K562 (cell line): ENCODE results near the gene MATCAP1. TPM values are rescaled to one million over a fixed set of nuclear protein-coding genes. Genes with fewer than 3 reads are reported as not detected.

ENCODE experiments used
- DACH1 ChIP-seq: fragments of 450-650 bp; IDR thresholded peaks from 2 replicates; pipeline ENCODE4 v1.6.1; 2018; ENCODE audit not compliant: partially characterized antibody
- HDAC1 ChIP-seq, 2 experiments: fragments of 450-650 bp; IDR thresholded peaks; 2 replicates each; pipeline ENCODE4 v1.6.1; 2016 to 2017; ENCODE audit warnings: inconsistent platforms in 1 of 2, mild to moderate bottlenecking in 1 of 2, moderate library complexity in 1 of 2
- HIVEP1 ChIP-seq: fragments of 250-450 bp; sonication (Bioruptor Pico); IDR thresholded peaks from 2 replicates; pipeline ENCODE4 v1.4.0; 2020; ENCODE audit warnings: mild to moderate bottlenecking
- HNRNPH1 ChIP-seq: fragments of 200-400 bp; formaldehyde crosslinking; optimal IDR thresholded peaks from 2 replicates; pipeline ENCODE3; 2017; ENCODE audit warnings: low read depth, mild to moderate bottlenecking, low read length, moderate library complexity
- ILK ChIP-seq: fragments of 450-650 bp; IDR thresholded peaks from 2 replicates; pipeline ENCODE4 v1.6.1; 2016; ENCODE audit warnings: missing genetic modification characterization, low read depth, mild to moderate bottlenecking, missing compliant biosample characterization, moderate library complexity, borderline replicate concordance
- KDM5B ChIP-seq: fragments of 200-600 bp; sonication (generic); IDR thresholded peaks from 2 replicates; pipeline ENCODE4 v1.6.1; 2012; ENCODE audit warnings: low read depth, mild to moderate bottlenecking, moderate library complexity, low read length, control low read depth, inconsistent platforms; ENCODE audit not compliant: insufficient replicate concordance
- LEF1 ChIP-seq: fragments of 450-650 bp; IDR thresholded peaks from 2 replicates; pipeline ENCODE4 v1.6.1; 2016; ENCODE audit warnings: mild to moderate bottlenecking
- MTA2 ChIP-seq: fragments of 450-650 bp; IDR thresholded peaks from 2 replicates; pipeline ENCODE4 v1.6.1; 2016; ENCODE audit warnings: low read depth
- NR2C2 ChIP-seq, 2 experiments: fragments of 200-800 bp in 1 of 2; sonication (Bioruptor generic) in 1 of 2; sonication (generic) in 1 of 2; formaldehyde crosslinking in 1 of 2; IDR thresholded peaks; 2 replicates each; pipeline versions ENCODE4 v1.6.1 to v1.8.0; 2016 to 2022; ENCODE audit warnings: mild to moderate bottlenecking in 1 of 2, missing compliant biosample characterization in 1 of 2, missing genetic modification characterization in 1 of 2, missing genetic modification reagents in 1 of 2
- POLR3A ChIP-seq: IDR thresholded peaks from 2 replicates; pipeline ENCODE4 v1.6.1; 2011; ENCODE audit warnings: borderline replicate concordance, mild to moderate bottlenecking, moderate library complexity; ENCODE audit not compliant: insufficient read length, insufficient read depth; ENCODE audit errors: extremely low read depth
- POLR3G ChIP-seq: IDR thresholded peaks from 2 replicates; pipeline ENCODE4 v1.6.1; 2011; ENCODE audit not compliant: insufficient read length, insufficient replicate concordance; ENCODE audit errors: extremely low read depth
- PTTG1 ChIP-seq: fragments of 450-650 bp; IDR thresholded peaks from 2 replicates; pipeline ENCODE4 v1.6.1; 2016; ENCODE audit warnings: low read depth, mild to moderate bottlenecking, missing genetic modification characterization, missing compliant biosample characterization
- THRAP3 ChIP-seq: fragments of 450-650 bp; IDR thresholded peaks from 2 replicates; pipeline ENCODE4 v1.6.1; 2016; ENCODE audit warnings: mild to moderate bottlenecking, inconsistent platforms, borderline replicate concordance
- TRIM28 ChIP-seq: fragments of 450-650 bp; IDR thresholded peaks from 2 replicates; pipeline ENCODE4 v1.6.1; 2017
- ZFPM2 ChIP-seq: fragments of 250-450 bp; sonication (Bioruptor Pico); IDR thresholded peaks from 2 replicates; pipeline ENCODE4 v1.5.1; 2022; ENCODE audit warnings: mild to moderate bottlenecking
- ZNF143 ChIP-seq: sonication (generic); formaldehyde crosslinking; IDR thresholded peaks from 2 replicates; pipeline ENCODE4 v1.9.0; 2022; ENCODE audit warnings: mild to moderate bottlenecking, missing genetic modification reagents
- ZNF263 ChIP-seq: sonication (generic); formaldehyde crosslinking; IDR thresholded peaks from 2 replicates; pipeline ENCODE4 v1.8.0; 2022; ENCODE audit warnings: mild to moderate bottlenecking, missing genetic modification reagents, borderline replicate concordance
- ZNF79 ChIP-seq: fragments of 250-450 bp; sonication (Bioruptor Pico); IDR thresholded peaks from 2 replicates; pipeline ENCODE4 v1.4.0; 2020; ENCODE audit warnings: low read depth, mild to moderate bottlenecking, moderate library complexity
- polyA plus RNA-seq, 8 experiments: library from polyadenylated mRNA; depleted of rRNA in 4 of 8; stranded (reverse) in 5 of 8; unstranded in 3 of 8; fragments of >200 nt; fragmentation: Nextera tagmentation in 2 of 8; fragmentation: Illumina TruSeq in 1 of 8; extraction: Ambion mirVana in 2 of 8; extraction: Trizol in 1 of 8; gene quantifications; 2 replicates each; pipeline versions ENCODE4 v1.2.1 to v1.2.3, GENCODE V29; 2011 to 2014; ENCODE audit warnings: inconsistent platforms in 1 of 8, missing spikeins in 1 of 8
- total RNA-seq, 7 experiments: library from RNA; depleted of rRNA in 6 of 7; stranded (reverse); fragments of >200 nt in 6 of 7; fragmentation: Illumina TruSeq in 2 of 7; extraction: Trizol in 2 of 7; gene quantifications; 2 replicates each; pipeline versions ENCODE4 v1.2.1 to v1.2.3, GENCODE V29; 2011 to 2021; ENCODE audit warnings: low replicate concordance in 1 of 7
- TF ChIP-seq, protein P1 (sequence below), 2 experiments: fragments of 150-350 bp in 1 of 2; IDR thresholded peaks; 2 replicates each; pipeline ENCODE4 v1.6.1; 2012 to 2016; ENCODE audit warnings: low read depth in 2 of 2, low read length in 2 of 2, mild to moderate bottlenecking in 1 of 2, moderate library complexity in 1 of 2
- TF ChIP-seq, protein P2 (sequence below): fragments of 250-450 bp; sonication (Bioruptor Pico); IDR thresholded peaks from 2 replicates; pipeline ENCODE4 v1.5.0; 2022; ENCODE audit warnings: mild to moderate bottlenecking
- TF ChIP-seq, protein P3 (sequence below), 3 experiments: fragments of 200-800 bp in 1 of 3; sonication (Bioruptor generic) in 1 of 3; sonication (generic) in 1 of 3; formaldehyde crosslinking in 1 of 3; IDR thresholded peaks; 2 replicates each; pipeline versions ENCODE4 v1.6.1 to v1.8.0; 2016 to 2022; ENCODE audit warnings: mild to moderate bottlenecking in 2 of 3, missing compliant biosample characterization in 2 of 3, missing genetic modification characterization in 2 of 3, missing genetic modification reagents in 1 of 3

The MATCAP1 gene
- total and polyA plus RNA-seq, 9 of the 15 experiments (the other 6 are each of a cell fraction or from before 2014, with no cell fraction given), result 3.4 to 20.5 (median 10.3) TPM

DNA sequence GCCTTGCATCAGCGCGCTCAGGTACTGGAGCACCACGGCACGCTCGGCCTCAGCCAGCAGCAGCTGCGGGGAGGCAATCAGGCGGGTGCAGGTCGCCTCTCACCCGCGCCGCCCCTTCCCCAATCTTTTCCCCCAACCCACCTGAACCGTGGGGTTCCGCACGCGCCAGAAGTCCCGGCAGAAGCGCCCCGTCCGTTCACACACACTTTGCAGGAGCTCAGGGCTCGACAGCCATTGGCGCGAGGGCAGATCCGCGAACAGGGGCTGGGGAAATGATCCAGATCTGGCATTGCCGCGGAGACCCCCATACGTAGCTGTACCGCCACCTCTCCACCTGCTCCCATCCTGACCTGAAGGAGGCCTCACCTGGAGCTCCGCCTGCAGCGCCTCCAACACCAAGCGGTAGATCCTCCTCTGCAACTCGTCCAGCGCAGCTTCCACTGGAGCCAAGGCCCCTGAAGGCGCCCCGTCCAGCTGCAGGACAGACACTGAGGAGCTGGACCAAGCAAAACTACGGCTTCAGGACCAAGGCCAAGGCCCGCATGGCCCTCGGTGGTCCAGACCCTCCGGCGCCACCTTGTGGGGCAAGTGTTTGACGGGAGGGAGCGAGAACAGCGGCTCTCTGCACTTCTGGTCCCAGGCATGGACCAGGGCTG lies 1.4 kb upstream of the MATCAP1 start (continued):
- no peak for TF ChIP-seq HIVEP1 (CRISPR knock-in tag)
- peak; percentile 76; the same call in 1 of the 2 replicates for TF ChIP-seq ZNF263 (CRISPR knock-in tag)
- no peak for TF ChIP-seq PTTG1 (tag)
- no peak for TF ChIP-seq ZNF79 (CRISPR knock-in tag)
- no peak for TF ChIP-seq POLR3A
- TF ChIP-seq ZFPM2 (CRISPR knock-in tag), result no peak
- no peak; the same call in 1 of the 2 replicates for TF ChIP-seq ZNF143 (CRISPR knock-in tag)
- TF ChIP-seq, protein P1, sequence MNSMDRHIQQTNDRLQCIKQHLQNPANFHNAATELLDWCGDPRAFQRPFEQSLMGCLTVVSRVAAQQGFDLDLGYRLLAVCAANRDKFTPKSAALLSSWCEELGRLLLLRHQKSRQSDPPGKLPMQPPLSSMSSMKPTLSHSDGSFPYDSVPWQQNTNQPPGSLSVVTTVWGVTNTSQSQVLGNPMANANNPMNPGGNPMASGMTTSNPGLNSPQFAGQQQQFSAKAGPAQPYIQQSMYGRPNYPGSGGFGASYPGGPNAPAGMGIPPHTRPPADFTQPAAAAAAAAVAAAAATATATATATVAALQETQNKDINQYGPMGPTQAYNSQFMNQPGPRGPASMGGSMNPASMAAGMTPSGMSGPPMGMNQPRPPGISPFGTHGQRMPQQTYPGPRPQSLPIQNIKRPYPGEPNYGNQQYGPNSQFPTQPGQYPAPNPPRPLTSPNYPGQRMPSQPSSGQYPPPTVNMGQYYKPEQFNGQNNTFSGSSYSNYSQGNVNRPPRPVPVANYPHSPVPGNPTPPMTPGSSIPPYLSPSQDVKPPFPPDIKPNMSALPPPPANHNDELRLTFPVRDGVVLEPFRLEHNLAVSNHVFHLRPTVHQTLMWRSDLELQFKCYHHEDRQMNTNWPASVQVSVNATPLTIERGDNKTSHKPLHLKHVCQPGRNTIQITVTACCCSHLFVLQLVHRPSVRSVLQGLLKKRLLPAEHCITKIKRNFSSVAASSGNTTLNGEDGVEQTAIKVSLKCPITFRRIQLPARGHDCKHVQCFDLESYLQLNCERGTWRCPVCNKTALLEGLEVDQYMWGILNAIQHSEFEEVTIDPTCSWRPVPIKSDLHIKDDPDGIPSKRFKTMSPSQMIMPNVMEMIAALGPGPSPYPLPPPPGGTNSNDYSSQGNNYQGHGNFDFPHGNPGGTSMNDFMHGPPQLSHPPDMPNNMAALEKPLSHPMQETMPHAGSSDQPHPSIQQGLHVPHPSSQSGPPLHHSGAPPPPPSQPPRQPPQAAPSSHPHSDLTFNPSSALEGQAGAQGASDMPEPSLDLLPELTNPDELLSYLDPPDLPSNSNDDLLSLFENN (IDR thresholded peaks at IDR 0.05; ENCODE audit: low read depth in 2 of 2, low read length in 2 of 2), result no peak
- no peak for TF ChIP-seq THRAP3
- no peak for TF ChIP-seq ILK
- no peak for TF ChIP-seq HNRNPH1
- no peak for TF ChIP-seq POLR3G
- TF ChIP-seq, protein P2, sequence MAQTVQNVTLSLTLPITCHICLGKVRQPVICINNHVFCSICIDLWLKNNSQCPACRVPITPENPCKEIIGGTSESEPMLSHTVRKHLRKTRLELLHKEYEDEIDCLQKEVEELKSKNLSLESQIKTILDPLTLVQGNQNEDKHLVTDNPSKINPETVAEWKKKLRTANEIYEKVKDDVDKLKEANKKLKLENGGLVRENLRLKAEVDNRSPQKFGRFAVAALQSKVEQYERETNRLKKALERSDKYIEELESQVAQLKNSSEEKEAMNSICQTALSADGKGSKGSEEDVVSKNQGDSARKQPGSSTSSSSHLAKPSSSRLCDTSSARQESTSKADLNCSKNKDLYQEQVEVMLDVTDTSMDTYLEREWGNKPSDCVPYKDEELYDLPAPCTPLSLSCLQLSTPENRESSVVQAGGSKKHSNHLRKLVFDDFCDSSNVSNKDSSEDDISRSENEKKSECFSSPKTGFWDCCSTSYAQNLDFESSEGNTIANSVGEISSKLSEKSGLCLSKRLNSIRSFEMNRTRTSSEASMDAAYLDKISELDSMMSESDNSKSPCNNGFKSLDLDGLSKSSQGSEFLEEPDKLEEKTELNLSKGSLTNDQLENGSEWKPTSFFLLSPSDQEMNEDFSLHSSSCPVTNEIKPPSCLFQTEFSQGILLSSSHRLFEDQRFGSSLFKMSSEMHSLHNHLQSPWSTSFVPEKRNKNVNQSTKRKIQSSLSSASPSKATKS, result no peak
- TF ChIP-seq KDM5B, result no peak
- TF ChIP-seq MTA2, result no peak
- TF ChIP-seq DACH1, result no peak
- peak in 1 of 2 experiments; percentile 94; a peak in 2 of 4 replicates for TF ChIP-seq HDAC1 (IDR thresholded peaks at IDR 0.05)
- no peak for TF ChIP-seq LEF1
- TF ChIP-seq, protein P3, sequence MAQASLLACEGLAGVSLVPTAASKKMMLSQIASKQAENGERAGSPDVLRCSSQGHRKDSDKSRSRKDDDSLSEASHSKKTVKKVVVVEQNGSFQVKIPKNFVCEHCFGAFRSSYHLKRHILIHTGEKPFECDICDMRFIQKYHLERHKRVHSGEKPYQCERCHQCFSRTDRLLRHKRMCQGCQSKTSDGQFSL (CRISPR knock-in tag; IDR thresholded peaks at IDR 0.05), result peak; percentile 67; the same call in 1 of the 2 replicates
- TF ChIP-seq, protein P3 (tag; IDR thresholded peaks at IDR 0.05), result no peak
- peak; percentile 77 for TF ChIP-seq NR2C2 (CRISPR knock-in tag; IDR thresholded peaks at IDR 0.05)
- TF ChIP-seq NR2C2 (tag; IDR thresholded peaks at IDR 0.05), result no peak
- no peak for TF ChIP-seq TRIM28
